ENCODE results near the gene MFSD12.
"Not testable (repeated sequence)": the region's sequence is repeated elsewhere in the genome, so short reads cannot be mapped to it uniquely, and the experiment has no call there.

MFSD12 gene

GRCh38 chr19:3576696-3577443 is 19.5 kb upstream of the MFSD12 start:
- TF ChIP-seq POLR2A (IDR thresholded peaks at IDR 0.05; ENCODE audit: low read depth, low read length) = no peak
- no peak for DNase-seq (ENCODE audit: insufficient read length, low spot score)
- no peak for FAIRE-seq

GRCh38 chr19:3575949-3576673 is 18.7 kb upstream of the MFSD12 start:
- TF ChIP-seq POLR2A (IDR thresholded peaks at IDR 0.05; ENCODE audit: low read depth, low read length) = no peak
- no peak for DNase-seq (ENCODE audit: insufficient read length, low spot score)
- FAIRE-seq = no peak

GRCh38 chr19:3575260-3575741 is 17.9 kb upstream of the MFSD12 start:
- FAIRE-seq = no peak
- no peak for DNase-seq (ENCODE audit: insufficient read length, low spot score)
- no peak for TF ChIP-seq POLR2A (IDR thresholded peaks at IDR 0.05; ENCODE audit: low read depth, low read length)

- peak; percentile 81 for DNase-seq (ENCODE audit: insufficient read length, low spot score)
- FAIRE-seq = peak; percentile 81
- TF ChIP-seq POLR2A (IDR thresholded peaks at IDR 0.05; ENCODE audit: low read depth, low read length) = no peak
Observed at GRCh38 chr19:3573858-3574637, 16.7 kb upstream of the MFSD12 start.

GRCh38 chr19:3573162-3573857 is 15.9 kb upstream of the MFSD12 start:
- TF ChIP-seq POLR2A (IDR thresholded peaks at IDR 0.05; ENCODE audit: low read depth, low read length) = 0 out of 2 replicates have a peak, but pooled peaks have one; percentile 12
- DNase-seq (ENCODE audit: insufficient read length, low spot score) = no peak
- no peak for FAIRE-seq

- no peak for FAIRE-seq
Observed at GRCh38 chr19:3572855-3573161, 15.4 kb upstream of the MFSD12 start, which contains the start of gene HMG20B. Gene HMG20B, plus strand, starts transcription at chr19:3572944. Its CDS starts 366 bp downstream, at chr19:3573310.

GRCh38 chr19:3572132-3572854 is 14.9 kb upstream of the MFSD12 start:
- DNase-seq (ENCODE audit: insufficient read length, low spot score) (peak; percentile 92), FAIRE-seq (peak; percentile 68)
- TF ChIP-seq POLR2A (IDR thresholded peaks at IDR 0.05; ENCODE audit: low read depth, low read length) = no peak

More at GRCh38 chr19:3572855-3573161, 15.4 kb upstream of the MFSD12 start, which contains the start of gene HMG20B:
- no peak for DNase-seq (ENCODE audit: insufficient read length, low spot score)
- no peak for TF ChIP-seq POLR2A (IDR thresholded peaks at IDR 0.05; ENCODE audit: low read depth, low read length)

GRCh38 chr19:3570606-3571011 is 13.2 kb upstream of the MFSD12 start:
- no peak for FAIRE-seq
- no peak for DNase-seq (ENCODE audit: insufficient read length, low spot score)
- no peak for TF ChIP-seq POLR2A (IDR thresholded peaks at IDR 0.05; ENCODE audit: low read depth, low read length)

- FAIRE-seq; DNase-seq (ENCODE audit: insufficient read length, low spot score): not testable (repeated sequence)
Observed at GRCh38 chr19:3570042-3570441, 12.7 kb upstream of the MFSD12 start.

GRCh38 chr19:3565139-3565538 is 7.8 kb upstream of the MFSD12 start:
- FAIRE-seq (peak; percentile 27), DNase-seq (ENCODE audit: insufficient read length, low spot score) (peak; percentile 65)
- no peak for TF ChIP-seq POLR2A (IDR thresholded peaks at IDR 0.05; ENCODE audit: low read depth, low read length)

- FAIRE-seq (no peak), DNase-seq (ENCODE audit: insufficient read length, low spot score) (no peak)
- TF ChIP-seq POLR2A (IDR thresholded peaks at IDR 0.05; ENCODE audit: low read depth, low read length) = no peak
Observed at GRCh38 chr19:3563709-3564524, 6.5 kb upstream of the MFSD12 start.

GRCh38 chr19:3556978-3557460 is 367 bp downstream of the MFSD12 start:
- DNase-seq (ENCODE audit: insufficient read length, low spot score) (no peak), FAIRE-seq (no peak)
- TF ChIP-seq POLR2A (IDR thresholded peaks at IDR 0.05; ENCODE audit: low read depth, low read length) = no peak
